RCC 7860 (cell line): ENCODE results near the gene CDK18.

Experiments
- DNase-seq: peaks from one replicate; pipeline ENCODE4 v3.0.0-alpha.2; 2015; ENCODE audit warnings: low spot score
- FAIRE-seq: peaks from 2 replicates; lab custom pipeline; 2012; peaks lifted over from hg19 to GRCh38; lab: Jason Lieb, UNC

Gene CDK18

DNA sequence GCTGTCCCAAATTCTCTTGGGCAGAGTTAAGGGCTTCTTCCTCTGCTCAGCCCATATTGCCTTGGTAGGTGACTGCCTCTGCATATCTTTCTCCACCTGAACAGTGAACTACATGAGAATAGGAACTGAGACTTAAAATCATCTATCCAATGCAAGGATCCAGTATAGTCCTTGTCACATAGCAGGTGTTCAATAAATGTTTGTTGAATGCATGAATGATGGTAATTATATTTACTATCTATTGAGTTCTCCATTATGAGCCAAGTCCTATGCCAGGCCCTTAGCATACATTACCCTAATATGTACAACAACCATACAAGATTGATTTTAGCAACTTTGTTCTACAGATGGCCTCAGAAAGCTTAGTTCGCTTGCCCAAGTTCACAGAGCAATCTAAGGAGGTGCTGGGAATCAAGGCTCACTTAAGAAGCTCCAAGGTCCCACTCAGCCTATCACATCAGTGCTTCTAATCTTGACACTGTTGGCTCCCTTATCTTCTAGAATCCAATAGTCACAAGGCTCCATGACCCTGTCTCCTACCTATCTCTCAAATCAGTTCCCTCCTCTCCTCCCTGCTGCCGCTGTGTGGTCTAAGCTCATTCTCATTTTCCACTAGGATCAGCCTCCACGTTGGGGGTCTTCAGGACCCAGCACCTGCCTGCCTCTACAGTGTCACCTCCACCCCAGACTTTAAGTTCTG, 2.2 kb upstream of the CDK18 start:
- DNase-seq = no peak
- FAIRE-seq = no peak

DNA sequence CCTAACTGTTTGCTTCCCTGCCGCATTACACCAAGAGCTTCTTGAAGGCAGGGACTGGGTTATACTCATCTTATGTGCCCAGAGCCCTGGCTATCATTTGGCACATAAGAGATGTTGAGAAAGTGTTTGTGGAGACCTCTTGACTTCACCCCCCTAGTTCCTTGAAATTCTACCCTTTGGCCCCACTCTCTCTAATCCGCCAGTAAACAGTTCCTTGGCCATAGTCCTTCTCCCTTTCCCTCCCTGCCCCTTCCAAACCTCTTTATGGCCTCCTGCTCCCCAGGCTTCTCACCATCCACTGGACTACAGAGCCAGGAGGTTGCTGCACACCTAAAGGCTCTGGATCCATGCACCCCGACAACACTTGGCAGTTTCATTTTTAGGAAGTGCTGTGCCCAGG, 1.5 kb upstream of the CDK18 start:
- no peak for DNase-seq
- FAIRE-seq = no peak

DNA sequence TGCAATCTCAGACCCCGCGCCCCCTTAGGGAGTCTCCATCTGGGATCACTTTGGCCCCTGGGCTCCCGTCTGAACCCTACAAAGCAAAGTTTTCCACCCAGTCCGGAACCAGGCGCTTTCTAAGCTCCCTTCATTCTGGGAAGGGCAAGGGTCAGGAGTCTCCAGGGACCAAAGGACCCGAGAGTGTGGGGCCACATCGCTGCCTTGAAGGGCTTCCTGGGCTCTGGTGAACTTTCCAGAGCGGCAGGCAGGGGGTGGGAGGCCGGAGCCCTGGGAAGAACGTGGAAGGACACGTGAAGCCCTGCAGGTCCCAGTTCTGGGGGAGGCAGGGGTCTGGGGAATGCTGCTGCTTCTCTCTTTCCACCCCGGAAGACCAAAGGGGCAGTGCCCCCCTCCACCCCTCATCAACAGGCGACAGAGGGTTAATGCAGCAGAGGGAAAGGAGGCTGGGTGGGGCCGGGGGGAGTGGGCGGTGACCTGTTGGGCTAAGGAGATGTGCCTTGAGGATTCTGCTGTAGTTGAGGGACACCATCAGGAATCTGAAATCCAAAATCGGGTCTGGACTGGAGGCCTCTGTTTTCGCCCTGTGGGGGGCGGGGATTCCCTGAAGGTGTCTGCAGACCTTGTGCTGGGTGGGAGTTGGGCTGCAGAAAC, 734 bp downstream of the CDK18 start:
- FAIRE-seq = no peak
- DNase-seq = no peak

DNA sequence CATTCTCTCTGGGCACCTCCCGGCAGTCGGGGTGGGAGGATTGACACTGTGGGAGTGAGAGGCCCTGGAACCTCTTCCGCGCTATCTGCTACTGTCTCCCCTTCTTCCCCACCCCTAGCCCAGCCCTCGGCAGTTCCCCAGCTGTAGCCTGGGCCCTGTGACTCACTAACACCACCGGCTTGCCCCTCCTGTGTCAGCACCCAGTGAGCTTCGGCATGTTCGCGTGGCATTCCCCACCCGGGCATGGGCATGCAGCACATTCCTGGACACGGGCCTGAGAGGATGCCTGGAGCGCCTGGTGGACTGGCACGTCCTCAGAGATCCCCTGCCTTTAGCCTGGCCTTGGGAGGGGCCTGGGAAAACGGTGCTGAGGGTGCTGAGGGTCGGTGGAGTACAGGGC, 1.3 kb downstream of the CDK18 start:
- peak; percentile 64 for DNase-seq
- peak; percentile 4 for FAIRE-seq

DNA sequence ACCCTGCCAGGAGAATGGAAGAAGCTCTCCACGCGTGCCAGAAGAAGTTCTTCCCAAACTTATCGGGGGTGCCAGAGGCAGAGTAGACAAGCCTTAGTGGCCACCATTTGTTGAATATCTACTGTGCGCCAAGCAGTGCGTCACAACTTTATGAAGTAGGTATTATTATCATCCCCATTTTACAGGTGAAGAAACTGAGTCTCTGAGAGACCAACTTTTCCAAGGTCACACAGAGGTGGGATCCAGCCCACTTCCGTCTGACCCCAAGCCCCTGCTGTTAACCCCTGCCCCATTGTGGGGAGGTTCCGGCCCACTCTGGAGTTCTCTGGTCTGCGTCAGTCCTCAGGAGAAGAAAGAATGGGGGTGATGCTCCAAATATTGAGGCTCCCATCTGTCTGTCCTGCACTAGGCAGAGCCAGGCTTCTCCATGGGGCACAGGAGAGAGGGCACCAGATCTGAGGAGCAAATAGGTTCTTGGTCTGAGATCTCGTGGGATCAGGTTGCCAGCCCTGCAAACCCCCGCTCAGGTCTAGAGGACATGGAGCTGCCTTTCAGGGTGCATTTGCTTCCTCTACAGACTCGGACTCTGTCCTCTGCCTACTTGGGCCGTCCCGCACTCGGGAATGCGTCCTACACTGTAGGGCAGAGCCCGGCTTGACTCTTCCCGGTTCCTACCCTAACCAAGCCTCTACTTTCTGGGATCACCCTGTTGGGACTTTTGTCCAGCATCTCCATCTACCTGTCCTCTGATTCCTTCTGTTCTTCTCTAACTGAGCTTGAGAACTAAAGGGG, 2.1 kb downstream of the CDK18 start:
- DNase-seq (no peak), FAIRE-seq (no peak)

DNA sequence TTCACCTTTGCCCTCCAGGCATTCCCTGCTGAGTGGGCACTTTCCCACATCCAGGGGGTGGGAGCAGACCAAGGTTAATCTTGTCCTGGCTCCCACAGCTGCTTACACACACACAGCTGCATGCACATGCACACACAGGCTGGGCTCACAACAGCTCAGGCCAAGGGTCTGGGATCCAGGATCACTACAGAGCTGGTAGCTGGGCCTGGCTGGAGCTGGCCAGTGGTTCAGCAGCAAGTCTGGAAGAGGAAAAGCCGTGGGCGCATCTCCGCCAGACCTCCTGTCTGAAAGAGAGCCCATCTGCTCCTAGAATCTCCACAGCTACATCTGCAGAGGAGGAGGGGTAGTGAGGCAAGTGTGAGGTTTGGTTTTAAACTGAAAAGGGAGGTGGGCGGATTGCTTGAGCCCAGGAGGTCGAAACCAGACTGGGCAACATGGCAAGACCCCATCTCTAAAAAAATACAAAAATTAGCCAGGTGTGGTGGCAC, 3.8 kb downstream of the CDK18 start:
- no peak for DNase-seq
- FAIRE-seq = no peak

DNA sequence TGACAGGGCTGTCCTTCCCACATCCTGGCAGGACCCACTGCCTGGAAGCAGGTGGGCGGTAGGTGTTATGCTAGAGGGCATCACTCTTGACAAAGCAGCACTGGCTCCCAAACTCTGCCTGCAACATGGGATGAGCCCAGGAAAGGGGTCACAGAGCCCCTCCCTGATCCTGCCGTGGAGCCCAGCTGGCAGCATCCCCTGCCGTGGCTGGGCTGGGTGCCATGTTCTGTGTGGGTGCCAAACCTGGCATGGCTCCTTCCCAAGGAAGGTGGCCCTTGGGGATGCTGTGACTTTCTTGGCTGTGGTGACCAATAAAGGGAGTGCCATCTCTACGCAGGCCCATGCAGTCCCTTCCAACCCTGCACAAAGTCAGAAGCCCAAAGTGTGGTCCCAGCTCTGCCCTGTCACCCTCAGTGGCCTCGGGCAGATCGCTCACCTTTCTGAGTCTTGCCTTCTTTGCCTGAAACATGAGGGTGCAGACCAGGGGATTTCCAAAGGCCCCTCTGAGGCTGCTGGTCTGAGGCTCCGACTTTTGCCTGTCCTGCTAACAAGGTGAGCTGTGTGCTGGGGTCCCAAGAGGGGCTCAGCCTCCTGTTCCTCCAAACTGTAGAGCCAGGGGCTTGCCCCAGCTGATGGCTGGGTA, 6.0 kb downstream of the CDK18 start:
- no peak for DNase-seq
- no peak for FAIRE-seq

DNA sequence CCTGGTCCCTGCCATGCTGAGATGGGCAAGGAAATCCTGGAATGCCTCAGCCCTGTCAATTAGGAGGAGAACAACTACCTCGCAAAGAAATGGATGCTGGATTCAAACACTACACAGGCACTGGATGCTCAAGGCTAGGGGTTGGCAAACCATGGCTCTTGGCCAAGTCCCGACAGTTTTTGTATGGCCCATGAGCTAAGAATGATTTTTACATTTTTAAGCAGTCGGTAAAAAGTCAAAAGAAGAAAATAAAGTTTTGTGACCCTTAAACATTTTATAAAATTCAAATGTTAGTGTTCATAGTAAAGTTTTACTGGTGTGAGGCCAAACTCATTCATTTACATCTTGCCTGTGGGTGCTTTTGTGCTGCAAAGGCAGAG, 6.5 kb downstream of the CDK18 start:
- FAIRE-seq = no peak
- no peak for DNase-seq

DNA sequence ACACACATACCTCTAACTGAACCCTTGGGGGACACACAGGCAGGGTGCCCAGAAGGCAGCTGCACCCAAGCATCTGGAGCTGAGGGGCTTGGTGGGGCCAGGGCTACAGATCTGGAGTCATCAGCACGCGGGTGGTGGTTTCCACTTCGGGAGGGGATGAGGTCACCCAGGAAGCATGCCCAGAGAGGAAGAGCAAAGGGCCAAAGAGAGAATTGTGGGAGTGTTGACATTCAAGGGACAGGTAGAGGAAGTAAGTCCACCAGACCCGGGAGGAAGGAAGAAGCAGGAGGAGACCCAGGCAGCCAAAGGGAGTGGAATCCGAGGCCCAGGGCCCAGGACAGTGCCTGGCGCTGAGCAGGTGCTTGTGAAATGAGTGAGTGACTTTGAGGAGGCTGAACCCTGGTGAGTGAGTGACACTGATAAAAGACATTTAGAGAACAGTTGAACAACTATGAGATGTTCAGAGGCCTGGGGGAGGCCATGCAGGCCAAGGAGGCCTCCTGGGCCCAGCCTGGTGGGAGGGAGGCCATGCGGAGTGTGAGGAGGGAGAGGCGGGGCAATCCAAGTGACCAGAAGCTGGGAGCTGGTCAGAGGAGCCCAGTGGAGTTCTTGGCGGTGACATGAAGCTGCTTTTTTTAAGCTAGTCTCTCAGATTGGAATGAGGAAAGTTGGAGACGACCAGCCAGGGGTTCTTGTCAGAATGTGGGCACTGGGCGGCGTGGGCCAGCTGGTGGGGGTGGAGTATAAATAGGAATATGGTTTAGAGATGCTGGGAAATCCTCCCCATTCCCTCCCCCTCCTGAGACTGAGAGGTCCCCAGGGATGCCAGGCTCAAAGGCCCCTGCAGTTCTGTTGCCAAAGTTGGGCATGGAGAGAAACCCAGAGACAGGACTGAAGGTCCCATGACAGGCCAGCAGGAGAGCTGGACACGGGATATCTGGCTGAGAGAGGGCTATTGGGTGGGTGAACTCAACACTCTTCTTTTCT, 7.9 kb downstream of the CDK18 start:
- FAIRE-seq = no peak
- peak; percentile 16 for DNase-seq

DNA sequence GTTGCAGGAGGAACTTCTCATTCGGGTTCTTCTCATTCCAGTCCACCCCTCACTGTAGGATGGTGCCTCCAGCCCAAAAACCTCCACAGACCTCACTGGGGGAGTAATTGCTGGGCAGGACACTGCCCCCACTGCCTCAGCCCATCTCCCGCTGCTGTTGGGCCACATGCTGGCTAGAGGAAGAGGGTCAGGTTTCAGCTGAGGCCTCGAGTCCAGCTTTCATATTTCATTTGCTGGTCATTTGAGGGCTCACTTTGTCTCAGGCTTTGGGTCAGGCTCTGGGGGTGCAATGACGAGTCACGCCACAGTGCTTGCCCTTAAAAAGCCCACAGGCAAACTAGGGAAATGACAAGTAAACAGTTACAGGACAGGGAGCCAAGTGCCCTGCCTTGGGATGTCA, 9.3 kb downstream of the CDK18 start:
- FAIRE-seq (no peak), DNase-seq (no peak)

DNA sequence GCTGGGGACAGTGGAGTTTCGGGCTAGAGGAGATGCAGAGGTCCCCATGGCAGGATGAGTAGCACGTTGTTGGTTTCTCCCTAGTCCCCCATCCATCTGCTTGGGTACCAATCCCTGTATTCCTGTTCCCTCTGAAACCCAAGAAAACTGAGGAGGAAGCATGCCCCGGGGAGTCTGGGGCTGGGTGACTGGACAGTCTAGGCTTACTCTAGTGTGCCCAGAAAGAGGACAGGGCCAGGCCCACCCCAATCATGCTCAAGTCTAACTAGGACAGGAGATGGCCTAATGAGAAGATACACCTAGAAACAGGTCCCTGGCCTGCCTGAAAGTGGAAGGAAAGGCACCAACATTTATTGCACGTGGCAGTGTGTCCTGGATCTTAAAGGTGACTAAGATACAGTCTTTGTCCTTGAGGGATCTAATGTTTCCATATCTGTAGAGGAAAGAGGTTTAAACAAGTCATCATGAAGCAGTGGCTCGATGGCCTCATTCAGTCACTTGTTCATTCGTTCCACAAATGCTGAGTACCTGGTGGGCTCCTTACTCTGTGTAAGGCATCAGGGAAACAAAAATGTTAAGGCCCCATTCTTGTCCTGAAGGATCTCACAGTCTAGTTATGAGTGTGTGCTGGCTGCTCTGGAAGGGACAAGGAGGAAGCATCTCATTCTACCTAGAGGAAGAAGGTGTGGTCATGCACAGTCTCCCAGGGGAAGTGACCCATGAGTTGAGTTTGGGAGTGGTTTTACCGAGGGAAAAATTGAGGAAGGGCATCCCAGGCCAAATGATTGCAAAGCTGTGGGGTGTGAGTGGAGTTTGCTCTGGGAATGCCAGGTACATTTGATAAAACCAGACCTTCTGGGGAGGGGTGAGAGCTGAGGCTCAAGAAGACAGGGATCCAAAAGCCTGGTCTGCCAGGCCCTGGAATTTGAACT, 10.0 kb downstream of the CDK18 start:
- FAIRE-seq (no peak), DNase-seq (no peak)

DNA sequence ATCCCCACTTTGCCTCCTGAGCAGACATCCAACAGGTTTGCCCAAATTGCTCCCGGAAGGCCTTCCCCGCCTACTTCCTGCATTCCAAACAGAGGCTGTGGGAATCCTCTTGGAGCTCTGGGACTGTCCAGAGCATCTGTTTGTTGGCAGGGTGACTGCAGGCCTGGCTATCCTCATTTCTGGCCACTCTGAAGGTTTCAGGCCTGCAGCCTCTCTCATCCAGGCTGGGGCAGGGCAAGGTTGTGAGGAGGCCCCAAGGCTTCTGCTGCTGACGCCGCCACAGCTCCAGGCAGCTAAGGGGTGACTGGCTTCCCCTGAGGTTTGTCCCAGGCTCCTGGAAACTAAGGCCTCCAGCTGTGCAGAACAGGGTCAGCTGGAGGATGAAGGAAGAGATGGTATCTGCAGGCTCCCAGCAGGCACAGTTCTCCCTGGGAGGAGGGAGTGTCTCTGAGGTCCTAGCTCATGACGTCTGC, 11.3 kb downstream of the CDK18 start:
- no peak for DNase-seq
- no peak for FAIRE-seq

DNA sequence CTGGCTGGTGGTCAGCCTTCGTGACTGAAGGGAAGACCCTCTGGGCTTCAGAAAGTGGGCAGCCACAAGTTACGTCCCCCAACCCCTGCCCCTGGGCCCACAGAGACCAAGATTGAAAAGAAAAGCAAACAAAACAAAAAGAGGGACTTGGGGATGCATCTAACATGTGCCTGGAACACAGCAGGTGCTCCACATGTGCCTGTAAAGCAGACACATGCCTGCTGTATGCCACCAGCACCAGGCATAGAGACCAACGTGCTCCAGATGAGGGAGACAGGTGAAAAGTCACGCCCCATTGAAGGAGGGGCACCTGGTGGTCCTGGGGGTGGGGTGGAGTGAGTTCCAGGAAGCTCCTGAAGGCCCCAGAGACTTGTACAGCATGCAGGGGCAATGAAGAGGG, 11.9 kb downstream of the CDK18 start:
- DNase-seq (no peak), FAIRE-seq (no peak)

DNA sequence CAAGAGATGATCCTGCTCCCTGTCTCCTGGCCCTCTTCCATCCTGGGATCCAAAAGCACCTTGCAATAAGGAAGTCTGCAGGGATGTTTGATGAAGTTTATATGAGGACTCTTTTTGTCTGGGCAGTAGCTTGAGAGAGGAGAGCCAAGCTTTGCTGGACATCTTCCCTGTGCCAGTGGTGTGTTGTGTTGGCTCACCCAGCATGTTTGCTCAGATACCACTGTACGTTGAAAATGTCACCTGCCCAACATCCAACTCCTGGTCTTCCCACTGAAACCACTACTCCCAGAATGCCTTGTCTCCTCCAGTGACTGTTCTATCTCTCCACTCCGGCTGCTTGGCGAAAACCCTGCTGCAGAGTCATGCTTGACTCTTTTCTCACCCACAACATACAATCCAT, 12.8 kb downstream of the CDK18 start:
- FAIRE-seq (no peak), DNase-seq (no peak)

DNA sequence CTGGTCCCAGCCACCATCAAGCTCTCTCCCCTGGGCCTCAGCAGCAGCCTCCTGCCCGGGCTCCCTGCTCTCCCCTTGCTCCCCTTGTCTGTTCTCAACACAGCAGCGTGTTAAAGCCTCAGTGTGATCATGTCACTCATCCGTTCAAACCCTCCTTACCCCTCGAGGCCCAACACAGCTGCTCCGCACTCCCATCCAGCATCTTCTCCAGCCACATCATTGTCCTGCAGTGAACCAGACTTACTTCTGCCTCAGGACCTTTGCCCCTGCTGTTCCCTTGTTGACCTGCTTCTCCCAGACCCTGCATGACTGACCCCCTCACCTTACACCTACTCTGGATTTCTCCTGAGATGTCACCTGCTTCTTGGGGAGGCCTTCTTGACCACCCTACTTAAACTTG, 13.3 kb downstream of the CDK18 start:
- FAIRE-seq = no peak
- no peak for DNase-seq

DNA sequence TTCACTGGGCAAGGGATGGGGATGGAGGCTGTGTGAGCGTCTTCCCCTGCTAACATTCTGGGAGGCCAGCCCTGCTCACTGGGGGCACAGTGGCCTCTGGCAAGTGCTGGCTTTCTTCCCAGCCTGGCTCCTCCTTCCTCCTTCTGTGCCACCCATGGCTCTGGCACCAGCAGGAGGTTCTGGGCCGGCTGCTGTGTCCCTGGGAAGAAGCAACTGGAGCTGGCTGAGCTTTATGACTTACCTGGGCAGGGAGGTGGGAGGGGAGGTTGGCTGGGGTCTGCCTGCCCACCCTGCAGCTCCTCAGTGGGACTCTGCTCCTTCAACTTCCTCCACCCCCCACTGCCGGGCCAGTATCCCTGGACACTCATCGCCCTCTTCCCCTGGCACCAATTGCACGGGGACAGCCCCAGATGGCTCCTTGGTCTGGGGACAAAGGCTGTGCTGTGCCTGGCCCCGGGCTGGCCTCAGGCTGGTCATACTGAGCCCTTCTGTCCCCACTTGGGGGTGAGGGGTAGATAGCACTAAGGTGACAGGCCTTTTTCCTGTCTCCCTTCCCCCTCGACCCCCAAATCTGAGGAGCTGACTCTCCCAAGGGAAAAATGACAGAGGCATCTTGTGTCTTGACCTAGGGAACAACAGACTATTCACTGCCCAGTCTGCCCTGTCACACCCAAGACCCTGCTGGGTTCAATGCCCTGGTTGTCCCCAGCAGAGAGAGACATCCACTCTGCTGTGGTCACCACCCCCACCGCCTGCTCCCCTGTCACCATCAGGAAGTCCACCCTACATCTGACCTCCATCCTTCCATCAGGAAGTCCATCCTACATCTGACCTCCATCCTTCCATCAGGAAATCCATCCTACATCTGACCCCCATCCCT, 14.4 kb downstream of the CDK18 start:
- FAIRE-seq (no peak), DNase-seq (no peak)

DNA sequence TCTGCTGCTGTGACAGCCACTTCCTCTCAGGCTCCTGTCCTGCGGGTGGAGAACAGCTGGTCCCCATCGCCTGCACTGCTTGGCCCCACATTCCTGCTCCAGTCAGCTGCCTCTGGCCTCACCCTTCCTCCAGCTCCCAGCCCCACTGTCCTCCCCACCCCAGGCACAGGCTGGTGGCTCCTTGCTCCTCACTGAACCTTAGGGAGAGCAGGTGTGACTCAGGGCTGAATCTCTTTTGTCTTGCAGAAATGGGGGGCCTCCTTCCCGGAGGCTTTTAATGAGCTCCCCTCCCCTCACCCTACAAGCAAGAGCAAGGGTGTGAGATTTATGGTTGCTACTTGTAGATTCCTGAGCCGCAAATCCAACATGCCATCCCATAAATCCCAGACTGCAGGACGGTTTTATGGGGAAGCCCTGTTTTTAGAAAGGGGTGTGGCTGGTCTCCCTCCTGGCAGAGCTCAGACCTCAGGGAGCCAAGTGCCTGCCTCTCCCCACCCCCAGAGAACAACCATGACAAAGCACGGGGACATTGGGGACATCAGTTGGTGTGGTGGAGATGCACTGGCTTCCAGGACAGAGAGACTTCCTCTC, 15.2 kb downstream of the CDK18 start:
- no peak for FAIRE-seq
- no peak for DNase-seq

DNA sequence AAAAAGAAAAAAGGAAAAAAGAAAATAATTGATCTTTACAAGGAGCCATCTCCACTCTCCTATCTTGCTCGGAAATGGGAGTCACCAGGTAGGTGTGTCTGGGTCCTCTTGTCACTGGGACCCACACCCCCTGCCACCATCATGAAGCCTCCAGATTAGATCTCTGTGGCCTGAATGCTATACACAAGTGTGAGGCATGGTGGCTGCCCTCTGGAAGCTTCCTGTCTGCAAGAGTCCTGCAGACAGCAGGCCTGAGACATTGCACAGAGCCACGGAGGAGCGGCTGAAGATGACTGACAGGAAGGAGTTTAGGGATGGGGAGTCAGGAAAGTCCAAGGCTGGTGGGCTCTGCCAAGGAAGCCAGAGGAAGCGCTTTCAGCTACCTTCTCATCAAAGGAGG, 16.2 kb downstream of the CDK18 start:
- DNase-seq (no peak), FAIRE-seq (no peak)
